Activated CD8-positive, alpha-beta memory T cell treated with anti-CD3 and anti-CD28 coated beads, Interleukin-2, amount 50 U/mL, for 48 hours (primary cell): Measurements from ENCODE around the gene CD5L.

Experiments used
- DNase-seq: peaks from one replicate; pipeline ENCODE4 v3.0.0-alpha.2; 2020

The CD5L gene

DNA sequence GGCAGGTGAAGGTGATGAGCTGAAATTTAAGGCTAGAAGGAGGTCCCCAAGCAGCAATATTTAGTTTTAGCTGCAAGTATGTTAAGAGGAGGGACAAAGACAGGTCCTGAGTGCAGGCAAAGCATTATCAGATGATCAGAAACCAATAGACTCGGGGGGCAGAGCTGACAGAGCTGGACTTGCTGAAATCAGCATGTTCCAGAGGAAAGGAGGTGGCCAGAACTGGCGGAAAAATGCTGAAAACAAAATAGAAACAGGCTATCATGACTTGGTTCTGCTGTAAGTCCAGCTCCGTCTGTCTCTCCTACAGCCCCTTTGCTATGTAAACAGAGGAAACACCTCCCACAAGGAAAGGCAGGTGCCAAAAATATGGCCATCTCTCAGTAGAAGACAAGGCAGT, at the start of gene CD5L:
CD5L (minus strand) TSS at position 101 of the 400 bp plus-strand sequence. CDS start 107 bp downstream, outside the sequence.
- no peak for DNase-seq

- no peak for DNase-seq
Observed at GRCh38 chr1:157882580-157882979, 41.0 kb upstream of the CD5L start.

DNA sequence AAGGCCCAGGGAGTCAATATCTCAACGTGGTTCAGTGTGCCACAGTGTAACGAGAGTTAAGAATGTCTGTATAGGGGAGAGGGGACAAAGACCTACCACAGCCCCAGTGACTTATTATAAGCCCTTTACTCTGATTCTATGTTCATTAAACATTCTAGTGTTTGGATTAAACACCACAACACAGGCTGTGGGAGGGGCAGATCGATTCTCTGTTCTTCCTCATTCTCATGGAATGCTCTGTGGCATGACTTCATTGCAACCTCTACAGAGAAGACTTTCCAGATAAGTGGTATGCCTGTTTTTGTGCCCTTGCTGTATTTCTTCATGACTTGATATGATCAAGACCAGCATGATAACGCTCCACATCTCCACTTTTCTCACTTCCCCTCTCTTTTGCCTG, 39.0 kb upstream of the CD5L start:
- no peak for DNase-seq

GRCh38 chr1:157878059-157878458, 36.5 kb upstream of the CD5L start:
- DNase-seq, result no peak

GRCh38 chr1:157870490-157870889, 28.9 kb upstream of the CD5L start:
- DNase-seq, result no peak

GRCh38 chr1:157868654-157869053, 27.0 kb upstream of the CD5L start:
- DNase-seq, result no peak

DNA sequence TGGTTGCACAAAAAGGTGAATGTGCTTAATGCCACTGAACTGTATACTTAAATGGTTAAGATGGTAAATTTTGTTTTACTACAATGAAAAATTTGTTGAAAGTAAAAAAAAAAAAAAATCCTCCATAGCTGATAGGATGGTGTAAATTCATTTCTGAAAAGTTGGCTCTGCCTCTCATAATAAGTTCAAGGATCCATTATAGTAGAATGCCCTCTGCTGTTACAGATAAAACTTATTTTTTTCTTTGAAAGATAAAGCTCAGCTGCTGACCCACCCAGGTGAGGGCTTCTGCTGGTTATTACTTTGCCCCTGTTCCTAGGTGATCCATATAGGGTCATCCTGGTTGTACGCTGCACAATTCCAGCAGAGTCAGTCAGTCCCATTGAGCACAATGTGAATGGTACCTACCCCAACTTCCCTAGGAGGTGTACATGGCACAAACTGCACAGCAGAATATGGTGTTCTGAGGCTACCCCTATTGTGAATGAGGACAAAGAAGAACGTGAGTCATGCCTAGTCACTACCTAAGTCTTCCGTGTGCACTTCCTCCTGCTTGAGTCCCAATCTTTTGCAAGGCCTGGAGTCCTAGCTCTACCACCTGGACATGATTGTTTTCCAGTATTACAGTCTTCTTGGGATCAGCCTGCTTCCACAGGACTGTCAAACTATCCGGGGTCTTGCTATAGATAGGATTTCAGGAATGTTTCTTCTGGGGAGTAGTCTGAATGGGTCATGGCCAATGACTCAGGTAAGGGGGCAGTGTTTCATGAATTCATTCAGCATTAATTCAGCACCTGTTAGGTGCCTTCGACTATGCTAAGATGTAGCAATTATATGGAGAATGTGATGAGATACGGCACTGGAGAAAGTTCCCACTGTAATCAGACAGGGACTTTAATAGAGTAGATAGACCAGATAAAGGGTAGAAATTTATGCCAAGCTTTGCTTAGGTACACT, 20.8 kb upstream of the CD5L start:
- DNase-seq, result no peak

GRCh38 chr1:157856538-157856937, 14.9 kb upstream of the CD5L start:
- DNase-seq, result no peak

- DNase-seq, result no peak
Observed at GRCh38 chr1:157852476-157852875, 10.9 kb upstream of the CD5L start.

DNA sequence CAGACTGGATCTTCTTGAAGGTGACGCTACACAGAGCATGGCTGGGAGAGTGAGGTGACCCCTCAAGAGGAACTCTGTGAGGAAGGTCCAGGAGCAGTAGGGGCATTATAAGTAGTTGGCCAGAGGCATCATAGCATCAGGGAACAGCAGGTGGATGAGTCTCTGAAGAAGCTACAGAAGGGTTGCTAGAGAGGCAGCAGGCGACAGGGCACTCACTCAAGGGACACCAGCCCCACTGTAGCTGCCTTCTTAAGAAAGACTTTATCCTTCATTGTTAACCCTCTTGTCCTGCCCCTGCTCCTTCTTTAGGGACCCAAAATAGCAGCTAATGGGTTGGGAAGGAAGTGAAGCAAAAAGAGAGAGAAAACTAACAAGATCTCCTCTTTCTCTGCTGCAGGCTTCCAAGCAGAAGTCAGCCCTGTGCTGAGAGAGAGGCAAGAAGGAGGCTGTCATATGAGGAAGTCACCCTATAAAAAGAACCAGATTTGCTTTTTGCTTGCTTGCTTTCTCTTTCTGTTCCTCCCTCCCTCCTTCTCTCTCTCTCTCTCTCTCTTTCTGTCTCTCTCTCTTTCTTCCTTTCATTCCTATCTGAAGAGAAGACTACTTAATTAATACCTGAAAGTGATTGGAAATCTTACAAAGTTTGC, 7.7 kb upstream of the CD5L start:
- no peak for DNase-seq

- DNase-seq, result no peak
Observed at GRCh38 chr1:157844089-157844830, 2.7 kb upstream of the CD5L start.

DNA sequence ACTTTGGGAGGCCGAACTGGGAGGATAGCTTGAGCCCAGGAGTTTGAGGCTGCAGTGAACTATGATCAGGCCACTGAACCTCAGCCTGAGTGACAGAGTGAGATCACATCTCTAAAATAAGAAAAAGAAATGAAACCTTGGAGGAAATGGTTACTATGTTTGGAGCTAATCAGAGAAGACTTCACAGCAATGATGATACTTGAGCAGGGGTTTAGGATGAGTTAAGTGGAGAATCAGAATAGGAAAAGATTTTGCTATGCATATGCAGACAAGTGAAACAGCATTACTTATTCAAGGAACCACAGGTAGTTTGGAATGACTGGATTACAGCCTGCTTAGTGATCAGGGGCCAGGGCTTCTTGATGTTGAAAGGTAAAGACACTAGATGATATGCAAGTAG, 1.3 kb upstream of the CD5L start:
- no peak for DNase-seq

DNA sequence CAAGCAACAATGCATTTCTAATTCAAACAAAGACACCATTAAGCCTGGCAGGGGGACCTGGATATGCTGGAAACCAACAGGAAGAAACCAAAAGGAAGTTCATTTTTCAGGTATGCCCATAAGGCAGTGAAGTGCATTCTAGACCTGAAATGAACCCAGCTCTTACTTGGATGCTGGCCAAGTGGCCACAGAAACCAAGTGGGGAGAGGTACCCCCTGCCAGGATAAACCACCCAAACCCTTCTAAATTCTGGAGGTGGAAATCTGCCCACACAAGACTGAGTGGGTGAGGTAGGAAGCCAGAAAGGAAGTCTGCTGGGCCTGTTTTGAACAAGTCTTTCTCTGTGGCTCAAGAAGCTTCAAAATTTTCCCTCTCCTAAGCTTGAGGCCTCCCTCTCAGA, 2.6 kb downstream of the CD5L start:
- no peak for DNase-seq

DNA sequence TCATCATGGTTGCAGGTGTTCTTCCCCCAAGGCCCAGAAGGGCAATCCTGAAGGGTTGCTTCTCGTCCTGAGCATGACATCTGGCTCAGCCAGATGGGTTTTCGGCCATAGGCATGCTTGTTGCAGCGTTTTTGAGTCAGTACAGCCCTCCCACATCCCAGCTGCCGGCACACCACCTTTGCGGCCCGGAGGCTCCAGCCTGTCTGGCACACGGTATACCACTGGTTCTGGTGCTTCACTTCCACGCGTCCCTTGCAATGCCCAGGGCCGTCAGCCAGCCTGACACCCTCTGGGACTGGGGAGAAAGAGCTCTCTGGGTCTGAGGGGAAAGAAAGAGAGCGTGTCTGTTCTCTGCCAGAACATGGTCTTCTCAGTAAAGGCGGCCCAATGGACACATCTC, 7.2 kb downstream of the CD5L start:
- no peak for DNase-seq

DNA sequence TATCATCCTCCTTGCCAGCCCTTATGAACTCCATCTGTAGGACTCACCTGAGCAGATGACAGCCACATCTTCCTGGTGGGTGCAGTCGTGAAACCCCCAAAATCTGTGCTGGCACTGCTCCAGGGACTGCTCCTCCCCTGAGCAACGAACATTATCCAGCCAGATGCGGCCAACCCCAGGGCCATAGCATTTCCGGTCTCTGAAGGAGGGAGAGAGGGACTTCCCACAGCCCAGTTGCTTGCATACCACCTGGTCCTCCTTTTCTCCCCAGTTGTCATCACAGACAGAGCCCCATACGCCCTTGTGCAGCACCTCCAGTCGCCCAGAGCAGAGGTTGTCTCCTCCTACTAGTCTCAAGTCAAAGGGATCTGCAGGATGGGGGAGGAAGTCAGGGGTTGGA, 8.5 kb downstream of the CD5L start:
- no peak for DNase-seq

DNA sequence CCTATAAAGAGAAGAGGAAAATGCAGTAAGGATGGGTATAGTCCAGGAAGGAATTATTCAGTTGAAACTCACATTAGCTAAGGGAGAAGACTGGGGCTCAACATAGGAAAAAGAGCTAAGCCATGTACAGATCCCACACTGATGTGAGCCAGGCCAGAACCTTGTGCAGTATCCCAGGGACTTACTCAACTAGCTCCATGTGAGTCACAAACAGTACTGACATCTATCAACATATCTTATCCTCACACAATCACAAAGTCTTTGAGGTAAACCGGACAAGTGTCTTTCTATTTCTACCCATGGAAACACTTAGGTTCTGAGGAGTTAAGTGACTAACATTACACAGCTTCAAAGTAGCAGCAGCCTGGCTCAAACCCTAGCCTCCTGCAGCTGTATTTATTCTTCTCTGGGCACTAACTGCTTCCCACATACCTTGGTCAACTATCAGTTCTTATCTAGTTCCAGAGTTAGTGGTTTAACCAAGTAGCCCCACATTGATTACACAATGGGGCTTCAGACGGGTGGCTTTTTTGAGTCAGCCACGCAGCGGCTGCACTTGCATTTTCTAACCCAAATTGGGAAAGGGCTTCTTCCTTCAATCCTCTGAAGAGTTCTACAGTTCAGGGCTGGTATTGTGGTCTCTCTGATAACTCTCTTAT, 9.5 kb downstream of the CD5L start:
- no peak for DNase-seq

GRCh38 chr1:157830887-157831286, 10.7 kb downstream of the CD5L start:
- no peak for DNase-seq

DNA sequence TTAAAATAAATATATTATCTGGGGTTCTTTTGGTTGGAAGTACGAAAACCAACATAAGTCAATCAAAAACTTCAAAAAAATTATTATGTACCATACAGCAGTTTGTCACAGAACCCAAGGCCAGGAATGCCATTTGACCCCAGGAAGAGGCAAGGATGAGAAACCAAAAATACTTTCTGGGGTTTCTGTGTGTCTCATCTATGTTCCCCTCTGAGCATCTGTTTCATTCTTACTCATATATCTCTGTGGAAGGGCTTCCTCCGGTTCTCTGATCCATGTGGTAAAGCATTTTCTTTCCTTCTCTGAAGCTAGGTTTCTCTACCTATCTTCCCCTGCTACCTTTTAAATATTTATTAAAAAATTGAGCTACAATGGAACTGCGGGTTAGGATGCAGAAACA, 11.9 kb downstream of the CD5L start:
- DNase-seq, result no peak

- DNase-seq, result no peak
Observed at GRCh38 chr1:157829210-157829609, 12.4 kb downstream of the CD5L start.

DNA sequence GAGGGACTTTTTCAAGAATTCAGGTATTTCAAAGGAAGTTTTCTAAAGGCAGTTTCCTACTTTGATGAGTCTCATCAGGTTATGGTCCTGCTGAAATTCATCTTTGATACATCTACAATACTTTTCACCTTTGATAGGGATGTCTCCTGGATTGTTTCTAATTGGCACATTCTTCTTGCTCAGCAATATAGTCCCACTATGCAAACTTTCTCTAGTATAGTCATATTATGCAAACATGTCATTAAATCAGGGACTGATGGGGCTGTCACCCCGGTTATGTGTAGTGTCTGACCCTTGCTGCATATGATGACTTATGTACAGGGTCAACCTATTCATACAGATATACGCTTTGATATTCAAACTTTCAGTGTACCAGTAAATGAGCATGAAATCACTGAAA, 21.3 kb downstream of the CD5L start:
- DNase-seq, result no peak

GRCh38 chr1:157819896-157820295, 21.7 kb downstream of the CD5L start, which contains the start of gene FCRL1:
FCRL1 (minus strand) TSS chr1:157820120; CDS start chr1:157820037, 83 bp downstream.
- DNase-seq, result no peak

GRCh38 chr1:157819215-157819614, 22.4 kb downstream of the CD5L start:
- DNase-seq, result no peak

DNA sequence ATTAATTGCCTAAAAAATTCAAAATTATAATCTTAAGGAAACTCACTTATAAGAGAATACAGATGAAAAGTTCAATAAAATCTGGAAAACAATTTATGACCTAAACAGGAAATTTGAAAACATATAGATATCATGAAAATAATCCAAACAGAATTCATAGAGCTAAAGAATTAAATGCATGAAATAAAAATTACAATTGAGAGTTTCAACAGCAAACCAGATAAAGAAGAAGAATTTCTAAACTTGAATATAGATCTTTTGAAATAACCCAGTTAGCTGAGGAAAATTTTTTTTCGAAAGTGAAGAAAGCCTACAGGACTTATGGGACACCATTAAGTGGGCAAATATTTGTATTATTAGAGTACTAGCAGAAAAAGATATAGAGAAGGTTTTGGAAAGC, 28.3 kb downstream of the CD5L start:
- DNase-seq, result no peak
